SU-DHL-6 (cell line): ENCODE results near the gene KLHL22.

Experiments used
- EZH2phosphoT487 ChIP-seq: fragments of 200-600 bp; sonication (generic), shearing (Covaris generic); conservative IDR thresholded peaks from 2 replicates; pipeline ENCODE4 v1.6.1; 2018; ENCODE audit warnings: mild to moderate bottlenecking, antibody characterized with exemption, low read length, moderate library complexity, mixed read lengths
- TF ChIP-seq, protein P1 (sequence below): fragments of 200-600 bp; sonication (generic); IDR thresholded peaks from one replicate; pipeline ENCODE4 v1.5.1; 2017; ENCODE audit warnings: antibody characterized with exemption, mild to moderate bottlenecking, low read length, moderate library complexity; ENCODE audit not compliant: insufficient read depth, poor library complexity, severe bottlenecking

DNA sequence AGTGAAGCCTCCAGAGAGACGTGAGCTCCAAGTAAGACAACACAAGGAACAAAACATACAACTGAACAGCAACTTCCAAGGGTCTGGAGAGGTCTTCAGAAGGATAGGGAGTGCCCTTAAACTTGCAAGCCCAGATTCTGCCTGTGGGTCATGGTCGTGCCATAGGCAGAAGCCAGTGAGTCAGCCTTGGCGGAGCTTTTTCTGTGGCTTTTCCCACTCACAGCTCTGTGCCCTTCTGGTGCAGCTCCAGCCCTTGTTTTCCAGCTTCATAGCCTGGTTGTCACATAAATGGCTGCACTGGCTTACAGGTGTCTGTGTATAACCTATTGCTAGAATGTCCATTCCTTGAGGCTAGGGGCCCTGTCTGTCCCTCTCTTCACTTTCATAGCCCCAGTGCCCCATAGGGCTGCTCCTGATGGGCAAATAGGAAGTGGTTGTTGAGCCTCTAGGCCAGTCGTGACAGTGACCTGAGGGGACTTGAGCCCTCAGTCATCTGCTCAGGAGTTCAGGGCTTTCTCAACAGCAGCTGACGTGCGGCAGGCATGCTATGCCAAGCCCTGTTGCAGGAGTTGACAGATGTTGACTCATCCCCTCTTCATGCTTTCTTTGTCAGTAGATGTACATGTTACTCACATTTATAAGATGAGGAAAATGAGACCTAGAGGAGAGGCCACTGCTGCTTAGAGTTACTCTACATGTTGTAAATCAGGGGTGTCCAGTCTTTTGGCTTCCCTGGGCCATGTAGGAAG lies 19.2 kb upstream of the KLHL22 start:
- TF ChIP-seq, protein P1, sequence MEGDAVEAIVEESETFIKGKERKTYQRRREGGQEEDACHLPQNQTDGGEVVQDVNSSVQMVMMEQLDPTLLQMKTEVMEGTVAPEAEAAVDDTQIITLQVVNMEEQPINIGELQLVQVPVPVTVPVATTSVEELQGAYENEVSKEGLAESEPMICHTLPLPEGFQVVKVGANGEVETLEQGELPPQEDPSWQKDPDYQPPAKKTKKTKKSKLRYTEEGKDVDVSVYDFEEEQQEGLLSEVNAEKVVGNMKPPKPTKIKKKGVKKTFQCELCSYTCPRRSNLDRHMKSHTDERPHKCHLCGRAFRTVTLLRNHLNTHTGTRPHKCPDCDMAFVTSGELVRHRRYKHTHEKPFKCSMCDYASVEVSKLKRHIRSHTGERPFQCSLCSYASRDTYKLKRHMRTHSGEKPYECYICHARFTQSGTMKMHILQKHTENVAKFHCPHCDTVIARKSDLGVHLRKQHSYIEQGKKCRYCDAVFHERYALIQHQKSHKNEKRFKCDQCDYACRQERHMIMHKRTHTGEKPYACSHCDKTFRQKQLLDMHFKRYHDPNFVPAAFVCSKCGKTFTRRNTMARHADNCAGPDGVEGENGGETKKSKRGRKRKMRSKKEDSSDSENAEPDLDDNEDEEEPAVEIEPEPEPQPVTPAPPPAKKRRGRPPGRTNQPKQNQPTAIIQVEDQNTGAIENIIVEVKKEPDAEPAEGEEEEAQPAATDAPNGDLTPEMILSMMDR: no peak
- no peak for TF ChIP-seq EZH2phosphoT487
